Loucy (cell line): ENCODE results near the gene MAGIX.

Source experiments
- H2AFZ ChIP-seq: fragments of 200-600 bp; sonication (generic); 2 replicates; pipeline ENCODE4 v1.6.0; 2016; ENCODE audit warnings: antibody characterized with exemption, mild to moderate bottlenecking, low read length, moderate library complexity
- H3F3A ChIP-seq: fragments of 200-600 bp; 2 replicates; pipeline ENCODE4 v1.6.0; 2016; ENCODE audit warnings: antibody characterized with exemption, low read depth, mild to moderate bottlenecking
- H3K27me3 ChIP-seq: fragments of 200-600 bp; sonication (generic); 2 replicates; pipeline ENCODE4 v1.6.1; 2014; ENCODE audit warnings: low read length, mild to moderate bottlenecking; ENCODE audit not compliant: insufficient read depth, poor library complexity, severe bottlenecking
- H3K36me3 ChIP-seq: fragments of 200-600 bp; sonication (generic); 2 replicates; pipeline ENCODE4 v1.6.1; 2016; ENCODE audit warnings: low read length; ENCODE audit not compliant: insufficient read depth
- H3K4me1 ChIP-seq: fragments of 200-600 bp; sonication (generic); 2 replicates; pipeline ENCODE4 v1.5.1; 2014; ENCODE audit warnings: low read length, mild to moderate bottlenecking; ENCODE audit not compliant: insufficient read depth, poor library complexity, severe bottlenecking
- H3K4me2 ChIP-seq: fragments of 200-600 bp; sonication (generic); 2 replicates; pipeline ENCODE4 v1.6.0; 2014; ENCODE audit warnings: antibody characterized with exemption, low read length, low read depth, mild to moderate bottlenecking; ENCODE audit not compliant: poor library complexity, severe bottlenecking
- H3K4me3 ChIP-seq: fragments of 200-600 bp; sonication (generic); 2 replicates; pipeline ENCODE4 v1.5.1; 2014; ENCODE audit warnings: low read length, mild to moderate bottlenecking, mixed read lengths; ENCODE audit not compliant: poor library complexity, severe bottlenecking
- H3K79me2 ChIP-seq: fragments of 200-600 bp; sonication (generic); 2 replicates; pipeline ENCODE4 v1.6.1; 2014; ENCODE audit warnings: low read length; ENCODE audit not compliant: insufficient read depth
- H3K9ac ChIP-seq: fragments of 200-600 bp; sonication (generic); 2 replicates; pipeline ENCODE4 v1.6.0; 2014; ENCODE audit warnings: mild to moderate bottlenecking, low read depth, low read length, moderate library complexity; ENCODE audit not compliant: poor library complexity, severe bottlenecking
- H3K9me2 ChIP-seq: fragments of 200-600 bp; sonication (generic); replicated peaks from 2 replicates; pipeline ENCODE4 v1.6.1; 2016; ENCODE audit warnings: low read depth, low read length, mixed read lengths
- H3K9me3 ChIP-seq: fragments of 200-600 bp; sonication (generic); 2 replicates; pipeline ENCODE4 v1.6.1; 2014; ENCODE audit warnings: mild to moderate bottlenecking, antibody characterized with exemption, low read length, low read depth; ENCODE audit not compliant: insufficient read depth
- H4K20me1 ChIP-seq: fragments of 200-600 bp; sonication (generic); 2 replicates; pipeline ENCODE4 v1.6.0; 2014; ENCODE audit warnings: antibody characterized with exemption, low read length, mild to moderate bottlenecking; ENCODE audit not compliant: insufficient read depth, poor library complexity, severe bottlenecking
- CTCF ChIP-seq: fragments of 200-600 bp; sonication (generic); conservative IDR thresholded peaks from 2 replicates; pipeline ENCODE4 v1.5.1; 2014; ENCODE audit warnings: mild to moderate bottlenecking, antibody characterized with exemption, low read length
- EZH2phosphoT487 ChIP-seq: fragments of 200-600 bp; IDR thresholded peaks from 2 replicates; pipeline ENCODE4 v1.6.1; 2018; ENCODE audit warnings: antibody characterized with exemption, mild to moderate bottlenecking, moderate library complexity, borderline replicate concordance

The MAGIX gene

GRCh38 chrX:49164589-49165360 lies 2.2 kb downstream of the MAGIX start:
- peak overlapping the region; percentile 70 for H3K4me3 ChIP-seq
- H3K9me2 ChIP-seq: no peaks in the 10 kb centered on the region
- H3K36me3 ChIP-seq: no peaks in the 10 kb centered on the region
- peaks cover 8% of the 10 kb centered on the region; the same call in 1 of the 2 replicates for H3F3A ChIP-seq
- H4K20me1 ChIP-seq: no peaks in the 10 kb centered on the region
- H3K4me2 ChIP-seq: peak overlapping the region; percentile 76
- peaks cover 18% of the 10 kb centered on the region for H3K4me1 ChIP-seq
- H3K9ac ChIP-seq: no peak overlapping the region
- H3K79me2 ChIP-seq: no peaks in the 10 kb centered on the region
- TF ChIP-seq EZH2phosphoT487: no peak
- no peak for TF ChIP-seq CTCF
- no peak overlapping the region for H2AFZ ChIP-seq
- no peaks in the 10 kb centered on the region for H3K27me3 ChIP-seq
- H3K9me3 ChIP-seq: no peaks in the 10 kb centered on the region

GRCh38 chrX:49165901-49166881 lies 3.6 kb downstream of the MAGIX start:
- peak overlapping the region; percentile 76 for H3K4me2 ChIP-seq
- H3K4me3 ChIP-seq: peak overlapping the region; percentile 76
- H3K27me3 ChIP-seq: no peaks in the 10 kb centered on the region
- no peak overlapping the region for H2AFZ ChIP-seq
- H3K36me3 ChIP-seq: no peaks in the 10 kb centered on the region
- H3F3A ChIP-seq: peaks cover 8% of the 10 kb centered on the region; the same call in 1 of the 2 replicates
- peaks cover 18% of the 10 kb centered on the region for H3K4me1 ChIP-seq
- H3K9ac ChIP-seq: peak overlapping the region; percentile 82
- H3K9me3 ChIP-seq: no peaks in the 10 kb centered on the region
- H3K79me2 ChIP-seq: no peaks in the 10 kb centered on the region
- H4K20me1 ChIP-seq: no peaks in the 10 kb centered on the region
- no peak for TF ChIP-seq EZH2phosphoT487
- TF ChIP-seq CTCF: no peak; the same call in 1 of the 2 replicates
- no peaks in the 10 kb centered on the region for H3K9me2 ChIP-seq

DNA sequence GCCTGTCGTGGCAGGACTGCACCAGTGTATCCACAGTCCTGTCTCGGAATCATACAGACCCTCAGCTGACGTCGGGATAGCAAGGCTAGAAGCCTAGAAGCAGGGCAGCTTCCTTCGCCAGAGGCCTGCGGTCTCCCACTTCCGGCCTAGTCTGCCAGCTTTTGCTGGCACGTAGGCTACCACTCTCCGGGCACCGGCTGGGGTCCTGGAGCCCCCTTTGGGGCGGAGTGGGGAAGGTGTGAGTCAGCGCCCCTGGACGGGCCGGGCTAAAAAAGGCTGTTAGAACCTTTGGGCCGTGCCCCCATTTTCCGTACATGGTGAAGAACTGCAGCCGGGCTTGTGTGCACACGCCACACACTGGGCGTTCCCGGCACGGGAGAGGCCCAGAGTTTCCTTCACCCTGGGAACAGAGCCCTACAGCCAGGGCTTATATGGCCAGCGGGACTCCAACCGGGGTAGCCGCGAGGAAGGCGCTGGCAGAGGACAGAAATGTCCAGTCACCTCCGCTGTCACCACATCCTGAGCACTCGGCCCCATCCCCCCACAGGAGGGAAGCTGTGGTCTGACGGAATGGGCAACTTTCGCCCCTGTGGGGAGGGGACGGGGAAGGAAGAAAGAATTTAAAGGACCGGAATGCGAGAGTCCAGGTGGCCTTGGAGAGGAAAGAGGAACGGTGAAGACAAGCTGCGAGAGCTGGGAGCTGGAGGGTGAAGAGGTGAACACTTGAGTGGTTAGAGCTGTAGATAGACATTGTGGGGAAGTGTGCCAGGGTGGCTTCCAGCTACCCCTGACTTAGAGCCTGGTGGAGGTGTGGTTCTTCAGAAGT lies 4.6 kb downstream of the MAGIX start:
- no peaks in the 10 kb centered on the region for H3K79me2 ChIP-seq
- no peaks in the 10 kb centered on the region for H4K20me1 ChIP-seq
- H3K9me2 ChIP-seq: no peaks in the 10 kb centered on the region
- no peaks in the 10 kb centered on the region for H3K9me3 ChIP-seq
- H3K4me2 ChIP-seq: peak overlapping the region; percentile 76
- peaks cover 18% of the 10 kb centered on the region for H3K4me1 ChIP-seq
- peak overlapping the region; percentile 82 for H3K9ac ChIP-seq
- no peaks in the 10 kb centered on the region for H3K27me3 ChIP-seq
- no peaks in the 10 kb centered on the region for H3K36me3 ChIP-seq
- TF ChIP-seq EZH2phosphoT487 (no peak), CTCF (no peak)
- peak overlapping the region; percentile 76 for H3K4me3 ChIP-seq
- H3F3A ChIP-seq: peaks cover 8% of the 10 kb centered on the region; the same call in 1 of the 2 replicates
- 0 out of 2 replicates have a peak overlapping the region, but pooled peaks have one; percentile 10 for H2AFZ ChIP-seq
